Bronchial epithelial cell (primary cell): ENCODE results near the gene DPEP1. TPM values are rescaled to one million over a fixed set of nuclear protein-coding genes. Genes with fewer than 3 reads are reported as not detected.
"Not testable (repeated sequence)": the region's sequence is repeated elsewhere in the genome, so short reads cannot be mapped to it uniquely, and the experiment has no call there.

Experiments
- DNase-seq: peaks from one replicate; pipeline ENCODE4 v3.0.0-alpha.2; 2010; ENCODE audit warnings: low read depth
- FAIRE-seq: peaks from 2 replicates; lab custom pipeline; 2011; peaks lifted over from hg19 to GRCh38; lab: Jason Lieb, UNC
- H3K27me3 ChIP-seq: 2 replicates; pipeline ENCODE4 v1.5.1; 2011; ENCODE audit warnings: low read length; ENCODE audit not compliant: control insufficient read depth, insufficient read depth
- H3K36me3 ChIP-seq: 2 replicates; pipeline ENCODE4 v1.5.1; 2011; ENCODE audit warnings: low read length; ENCODE audit not compliant: control insufficient read depth, insufficient read depth
- H3K4me3 ChIP-seq: 2 replicates; pipeline ENCODE4 v1.5.1; 2011; ENCODE audit warnings: mild to moderate bottlenecking, low read depth, low read length, control low read depth
- CTCF ChIP-seq: IDR thresholded peaks from 2 replicates; pipeline ENCODE4 v1.5.1; 2011; ENCODE audit warnings: mild to moderate bottlenecking, moderate library complexity, low read length, control low read depth, inconsistent platforms; ENCODE audit not compliant: insufficient read depth, severe bottlenecking
- total RNA-seq: library from RNA; depleted of rRNA; stranded (reverse); fragments of >200 nt; gene quantifications from 2 replicates; pipeline ENCODE4 v1.2.1, GENCODE V29; 2014

The DPEP1 gene
- total RNA-seq, 1 donor from 2014 or later = 0.26 TPM

DNA sequence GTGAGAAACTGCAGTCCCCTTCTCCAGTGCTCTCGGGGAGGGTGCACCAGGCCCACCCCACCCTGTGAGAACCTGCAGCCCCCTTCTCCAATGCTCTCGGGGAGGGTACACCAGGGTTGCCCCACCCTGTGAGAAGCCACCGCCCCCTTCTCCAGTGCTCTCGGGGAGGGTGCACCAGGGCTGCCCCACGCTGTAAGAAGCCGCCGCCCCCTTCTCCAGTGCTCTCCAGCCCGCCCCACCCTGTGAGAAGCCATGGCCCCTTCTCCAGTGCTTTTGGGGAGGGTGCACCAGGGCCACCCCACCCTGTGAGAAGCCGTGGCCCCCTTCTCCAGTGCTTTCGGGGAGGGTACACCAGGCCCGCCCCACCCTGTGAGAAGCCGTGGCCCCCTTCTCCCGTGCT, 56.3 kb downstream of the DPEP1 start:
- Histone ChIP-seq H3K27me3 (no peaks in the 10 kb centered on the region), H3K4me3 (no peak overlapping the region), H3K36me3 (no peaks in the 10 kb centered on the region)
- no peak for DNase-seq
- FAIRE-seq = no peak
- no peak for TF ChIP-seq CTCF

DNA sequence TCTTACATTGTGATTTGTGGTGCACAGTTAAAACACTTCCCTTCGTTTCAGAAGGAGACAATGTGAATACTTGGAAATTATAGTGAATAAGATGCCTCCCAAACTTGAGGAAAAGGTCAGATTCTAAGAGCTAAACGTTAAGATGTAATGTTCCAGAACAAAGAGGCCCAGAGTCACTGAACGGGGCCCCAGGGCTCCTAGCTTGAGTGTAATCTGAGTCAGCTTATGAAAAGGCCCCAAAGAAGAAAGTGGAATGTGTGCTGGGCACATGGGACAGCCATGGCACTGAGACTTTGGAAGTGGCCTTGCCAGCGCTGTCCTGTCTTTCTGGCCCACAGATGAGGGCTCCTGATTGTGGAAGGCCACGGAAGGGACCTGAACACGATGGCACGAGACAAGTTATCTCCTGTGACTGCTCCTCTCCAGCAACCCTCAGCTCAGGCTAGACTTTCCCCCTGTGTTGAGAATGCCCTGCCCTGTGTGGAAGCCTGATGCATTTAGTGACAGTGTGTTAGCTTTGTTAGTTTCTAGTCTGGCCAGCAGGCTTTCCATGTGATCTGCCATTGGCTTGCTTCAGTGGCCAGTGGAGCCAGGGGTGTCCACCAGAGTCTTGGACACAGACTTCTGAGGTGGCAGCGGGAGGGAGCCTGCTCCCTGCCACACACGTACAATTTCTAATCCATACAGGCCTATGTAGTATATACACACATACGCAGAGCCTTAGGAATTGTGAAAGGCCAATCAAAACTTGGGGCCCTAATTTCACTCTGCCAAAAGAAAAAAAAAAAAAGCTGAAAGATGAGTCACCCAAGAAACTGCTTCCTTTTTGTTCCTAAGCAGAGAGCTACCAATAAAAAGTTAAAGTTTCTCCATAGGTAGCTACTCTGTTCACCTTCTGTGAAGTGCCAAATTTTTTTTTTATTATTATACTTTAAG, 57.3 kb downstream of the DPEP1 start:
- DNase-seq (peak; percentile 47), FAIRE-seq (no peak)
- Histone ChIP-seq H3K36me3 (no peaks in the 10 kb centered on the region), H3K27me3 (no peaks in the 10 kb centered on the region), H3K4me3 (no peak overlapping the region)
- no peak for TF ChIP-seq CTCF

DNA sequence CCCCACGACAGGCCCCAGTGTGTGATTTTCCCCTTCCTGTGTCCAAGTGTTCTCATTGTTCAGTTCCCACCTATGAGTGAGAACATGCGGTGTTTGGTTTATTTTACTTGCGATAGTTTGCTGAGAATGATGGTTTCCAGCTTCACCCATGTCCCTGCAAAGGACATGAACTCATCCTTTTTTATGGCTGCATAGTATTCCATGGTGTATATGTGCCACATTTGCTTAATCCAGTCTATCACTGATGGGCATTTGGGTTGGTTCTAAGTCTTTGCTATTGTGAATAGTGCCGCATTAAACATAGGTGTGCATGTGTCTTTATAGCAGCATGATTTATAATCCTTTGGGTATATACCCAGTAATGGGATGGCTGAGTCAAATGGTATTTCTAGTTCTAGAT, 58.1 kb downstream of the DPEP1 start:
- not testable (repeated sequence) for FAIRE-seq, DNase-seq, H3K36me3 ChIP-seq, H3K4me3 ChIP-seq, H3K27me3 ChIP-seq

- no peak for FAIRE-seq
- no peak for TF ChIP-seq CTCF
These were observed 58.9 kb downstream of the DPEP1 start for GRCh38 chr16:89672177-89672941.

GRCh38 chr16:89678258-89678657, 64.8 kb downstream of the DPEP1 start:
- no peak overlapping the region for H3K4me3 ChIP-seq
- no peak for DNase-seq
- H3K36me3 ChIP-seq = no peaks in the 10 kb centered on the region
- no peak for TF ChIP-seq CTCF
- H3K27me3 ChIP-seq = no peaks in the 10 kb centered on the region
- no peak for FAIRE-seq

More at GRCh38 chr16:89672177-89672941, 58.9 kb downstream of the DPEP1 start:
- Histone ChIP-seq H3K4me3 (no peak overlapping the region), H3K27me3 (no peaks in the 10 kb centered on the region), H3K36me3 (no peaks in the 10 kb centered on the region)
- no peak for DNase-seq

DNA sequence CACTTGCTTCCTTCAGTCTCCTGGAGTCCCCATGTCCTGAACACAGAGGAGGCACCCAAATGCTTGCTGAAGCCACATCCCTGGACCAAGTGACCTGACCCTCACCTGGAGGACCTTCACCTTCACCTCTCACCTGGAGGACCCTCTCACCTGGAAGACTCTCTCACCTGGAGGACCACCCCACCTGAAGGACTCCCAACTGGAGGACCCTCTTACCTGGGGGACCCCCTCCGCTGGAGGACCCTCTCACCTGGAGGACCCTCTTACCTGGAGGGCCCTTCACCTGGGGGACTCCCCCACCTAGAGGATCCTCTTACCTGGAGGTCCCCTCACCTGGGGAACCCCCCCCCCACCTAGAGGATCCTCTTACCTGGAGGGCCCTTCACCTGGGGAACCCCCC, 72.5 kb downstream of the DPEP1 start:
- no peak for FAIRE-seq
- DNase-seq = no peak
- Histone ChIP-seq H3K36me3 (peaks cover 11% of the 10 kb centered on the region), H3K27me3 (no peaks in the 10 kb centered on the region), H3K4me3 (no peak overlapping the region)
- TF ChIP-seq CTCF = no peak
